ENCODE data around the gene TTC19. TPM values are rescaled to one million over a fixed set of nuclear protein-coding genes. Genes with fewer than 3 reads are reported as not detected.
A peak's percentile ranks its signal among the peaks of the same experiment; 100 is the strongest.

Gene TTC19
- total and polyA plus RNA-seq, 2 experiments from 2014 or later = 31.8 to 46.5 TPM

GRCh38 chr17:16002708-16003260 is 3.2 kb downstream of the TTC19 start:
- Histone ChIP-seq H4K20me1 (ENCODE audit: insufficient read depth, poor library complexity, severe bottlenecking) (peaks cover 10% of the 10 kb centered on the region), H3K9me2 (replicated peaks; ENCODE audit: insufficient read depth) (no peaks in the 10 kb centered on the region), H2AFZ (no peak overlapping the region), H3K4me2 (no peak overlapping the region), H3K27me3 (no peaks in the 10 kb centered on the region), H3K4me1 (ENCODE audit: insufficient read depth) (no peaks in the 10 kb centered on the region), H3K9me3 (ENCODE audit: low read depth) (peaks cover 8% of the 10 kb centered on the region), H3K79me2 (peaks cover 33% of the 10 kb centered on the region), H3K4me3 (no peak overlapping the region), H3K36me3 (replicated peaks; ENCODE audit: insufficient read depth, low read depth) (peaks cover 12% of the 10 kb centered on the region), H3K27ac (peak overlapping the region; percentile 24)
- 95% methylated on average over 2 of the region's 2 CpGs for WGBS (ENCODE audit: low lambda C conversion rate, missing lambda C conversion rate)
- peak; percentile 27 for DNase-seq (ENCODE audit: low spot score)
- no peak for TF ChIP-seq EZH2phosphoT487 (IDR thresholded peaks at IDR 0.05; ENCODE audit: low read depth, severe bottlenecking, unreplicated experiment)
- no peak for TF ChIP-seq CTCF (IDR thresholded peaks at IDR 0.05; ENCODE audit: poor library complexity)
- TF ChIP-seq EZH2 (IDR thresholded peaks at IDR 0.05; ENCODE audit: borderline replicate concordance) = no peak

GRCh38 chr17:16003841-16004240 is 4.2 kb downstream of the TTC19 start:
- H3K36me3 ChIP-seq (replicated peaks; ENCODE audit: insufficient read depth, low read depth) = peaks cover 12% of the 10 kb centered on the region
- H2AFZ ChIP-seq = no peak overlapping the region
- no peak for TF ChIP-seq CTCF (IDR thresholded peaks at IDR 0.05; ENCODE audit: poor library complexity)
- TF ChIP-seq EZH2 (IDR thresholded peaks at IDR 0.05; ENCODE audit: borderline replicate concordance) = no peak
- TF ChIP-seq EZH2phosphoT487 (IDR thresholded peaks at IDR 0.05; ENCODE audit: low read depth, severe bottlenecking, unreplicated experiment) = no peak
- H3K27ac ChIP-seq = no peak overlapping the region
- peaks cover 10% of the 10 kb centered on the region for H4K20me1 ChIP-seq (ENCODE audit: insufficient read depth, poor library complexity, severe bottlenecking)
- no peaks in the 10 kb centered on the region for H3K9me2 ChIP-seq (replicated peaks; ENCODE audit: insufficient read depth)
- no peaks in the 10 kb centered on the region for H3K4me1 ChIP-seq (ENCODE audit: insufficient read depth)
- H3K4me2 ChIP-seq = no peak overlapping the region
- H3K4me3 ChIP-seq = no peak overlapping the region
- no peaks in the 10 kb centered on the region for H3K27me3 ChIP-seq
- no peak for DNase-seq (ENCODE audit: low spot score)
- 96% methylated on average over 1 of the region's 1 CpG for WGBS (ENCODE audit: low lambda C conversion rate, missing lambda C conversion rate)
- peaks cover 33% of the 10 kb centered on the region for H3K79me2 ChIP-seq
- H3K9me3 ChIP-seq (ENCODE audit: low read depth) = peaks cover 8% of the 10 kb centered on the region

- 100% methylated on average over 1 of the region's 1 CpG for WGBS (ENCODE audit: low lambda C conversion rate, missing lambda C conversion rate)
Measured at GRCh38 chr17:16005636-16006035, 6.0 kb downstream of the TTC19 start.

More at GRCh38 chr17:16005636-16006035, 6.0 kb downstream of the TTC19 start:
- H3K9me3 ChIP-seq (ENCODE audit: low read depth) = peaks cover 8% of the 10 kb centered on the region
- H4K20me1 ChIP-seq (ENCODE audit: insufficient read depth, poor library complexity, severe bottlenecking) = peaks cover 5% of the 10 kb centered on the region
- H3K4me1 ChIP-seq (ENCODE audit: insufficient read depth) = no peaks in the 10 kb centered on the region
- H3K36me3 ChIP-seq (replicated peaks; ENCODE audit: insufficient read depth, low read depth) = peaks cover 12% of the 10 kb centered on the region
- no peak overlapping the region for H3K4me2 ChIP-seq
- H3K27me3 ChIP-seq = no peaks in the 10 kb centered on the region
- H3K27ac ChIP-seq = no peak overlapping the region
- no peak overlapping the region for H2AFZ ChIP-seq
- DNase-seq (ENCODE audit: low spot score) = no peak
- peaks cover 27% of the 10 kb centered on the region for H3K79me2 ChIP-seq
- no peak for TF ChIP-seq CTCF (IDR thresholded peaks at IDR 0.05; ENCODE audit: poor library complexity)
- H3K4me3 ChIP-seq = no peak overlapping the region
- no peaks in the 10 kb centered on the region for H3K9me2 ChIP-seq (replicated peaks; ENCODE audit: insufficient read depth)
